CD4-positive, CD25-positive, alpha-beta regulatory T cell (primary cell): Measurements from ENCODE around the gene TLL1. TPM values are rescaled to one million over a fixed set of nuclear protein-coding genes. Genes with fewer than 3 reads are reported as not detected.

Experiments
- ATAC-seq, 2 donors: fragments of 150-1000 bp; cut with Tn5 transposase; one replicate each; pipeline ENCODE4 v1.10.0; 2021; ENCODE audit warnings: low read depth in 2 of 2, moderate number of reproducible peaks in 2 of 2, moderate library complexity in 1 of 2
- DNase-seq, 3 donors: peaks; one replicate each; pipeline versions ENCODE4 v3.0.0 to v3.0.0-alpha.2; 2012 to 2022; ENCODE audit warnings: mixed read lengths in 1 of 3
- H3K27ac ChIP-seq: one replicate; pipeline ENCODE4 v1.7.0; 2013; ENCODE audit warnings: mild to moderate bottlenecking, low read length; ENCODE audit not compliant: insufficient read depth, poor library complexity, severe bottlenecking
- H3K27me3 ChIP-seq: one replicate; pipeline ENCODE4 v1.7.0; 2013; ENCODE audit warnings: low read length; ENCODE audit not compliant: control insufficient read depth, insufficient read depth
- H3K36me3 ChIP-seq: one replicate; pipeline ENCODE4 v1.7.0; 2013; ENCODE audit warnings: mild to moderate bottlenecking, low read length, moderate library complexity; ENCODE audit not compliant: control insufficient read depth, insufficient read depth
- H3K4me1 ChIP-seq: 2 replicates; pipeline ENCODE4 v1.7.0; 2013; ENCODE audit warnings: mild to moderate bottlenecking, low read length; ENCODE audit not compliant: insufficient read depth, control insufficient read depth, poor library complexity, severe bottlenecking
- H3K4me3 ChIP-seq: one replicate; pipeline ENCODE4 v1.7.0; 2013; ENCODE audit warnings: low read depth, mild to moderate bottlenecking, low read length, moderate library complexity
- H3K9me3 ChIP-seq, 2 experiments: 1 replicate in 1 of 2; 2 replicates in 1 of 2; pipeline ENCODE4 v1.7.0; 2013; ENCODE audit warnings: low read length in 2 of 2, mild to moderate bottlenecking in 1 of 2, moderate library complexity in 1 of 2; ENCODE audit not compliant: control insufficient read depth in 2 of 2
- H3K27ac Mint-ChIP-seq, 3 donors: one replicate each; pipeline ENCODE4 v1.8.0; 2020 to 2022; ENCODE audit warnings: mild to moderate bottlenecking in 3 of 3, mixed read lengths in 3 of 3, moderate library complexity in 2 of 3
- H3K27me3 Mint-ChIP-seq: one replicate; pipeline ENCODE4 v1.8.0; 2022; ENCODE audit warnings: mild to moderate bottlenecking, mixed read lengths
- H3K36me3 Mint-ChIP-seq: one replicate; pipeline ENCODE4 v1.8.0; 2020; ENCODE audit warnings: mixed read lengths
- H3K4me1 Mint-ChIP-seq, 4 donors: one replicate each; pipeline ENCODE4 v1.8.0; 2020 to 2022; ENCODE audit warnings: mixed read lengths in 4 of 4, mild to moderate bottlenecking in 1 of 4
- H3K4me3 Mint-ChIP-seq, 4 donors: one replicate each; pipeline ENCODE4 v1.8.0; 2020 to 2022; ENCODE audit warnings: mild to moderate bottlenecking in 4 of 4, mixed read lengths in 4 of 4, moderate library complexity in 3 of 4
- H3K9me3 Mint-ChIP-seq, 7 donors: one replicate each; pipeline ENCODE4 v1.8.0; 2020 to 2022; ENCODE audit warnings: mixed read lengths in 7 of 7, mild to moderate bottlenecking in 3 of 7, moderate library complexity in 2 of 7
- polyA plus RNA-seq, 4 donors: library from polyadenylated mRNA; unstranded; fragments of 300-500 nt; fragmentation: Illumina TruSeq; gene quantifications; one replicate each; pipeline ENCODE4 v1.2.3, GENCODE V29; 2021
- total RNA-seq: library from RNA; stranded (reverse); gene quantifications from one replicate; pipeline ENCODE4 v1.2.3, GENCODE V29; 2022

The TLL1 gene
- total and polyA plus RNA-seq, 5 donors from 2014 or later, result not detected

DNA sequence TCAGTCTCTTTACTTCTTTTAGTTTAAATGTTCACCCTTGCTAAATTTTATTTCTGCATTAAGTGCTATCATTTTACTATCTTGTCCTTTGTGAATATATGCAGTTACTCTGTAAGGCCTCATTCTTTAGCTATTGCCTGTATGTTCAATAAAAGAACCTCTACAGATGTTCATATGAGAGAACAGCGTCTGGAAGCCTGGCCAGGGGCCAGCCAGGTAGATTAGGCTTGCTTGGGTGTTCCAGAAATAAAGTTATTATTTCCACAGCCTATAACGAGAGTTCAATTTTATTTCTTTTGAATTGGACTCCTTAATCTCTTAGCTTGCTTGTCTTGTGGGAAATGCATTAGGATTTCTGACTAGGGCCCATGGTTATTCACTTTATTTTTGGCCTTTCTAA is 214.5 kb downstream of the TLL1 start:
- DNase-seq (no peak), ATAC-seq (no peak)
- H3K9me3 Mint-ChIP-seq, result peaks cover 0 to 6% (median 0%) of the 10 kb centered on the region in 7 donors
- no peaks in the 10 kb centered on the region for H3K9me3 ChIP-seq
- no peaks in the 10 kb centered on the region for H3K36me3 Mint-ChIP-seq
- H3K27me3 ChIP-seq, result no peaks in the 10 kb centered on the region
- H3K27ac Mint-ChIP-seq, result no peak overlapping the region
- H3K27ac ChIP-seq, result no peak overlapping the region
- H3K36me3 ChIP-seq, result no peaks in the 10 kb centered on the region
- H3K4me1 ChIP-seq, result no peaks in the 10 kb centered on the region
- no peaks in the 10 kb centered on the region for H3K27me3 Mint-ChIP-seq
- H3K4me3 Mint-ChIP-seq, result no peak overlapping the region
- no peak overlapping the region for H3K4me3 ChIP-seq
- H3K4me1 Mint-ChIP-seq, result no peaks in the 10 kb centered on the region

DNA sequence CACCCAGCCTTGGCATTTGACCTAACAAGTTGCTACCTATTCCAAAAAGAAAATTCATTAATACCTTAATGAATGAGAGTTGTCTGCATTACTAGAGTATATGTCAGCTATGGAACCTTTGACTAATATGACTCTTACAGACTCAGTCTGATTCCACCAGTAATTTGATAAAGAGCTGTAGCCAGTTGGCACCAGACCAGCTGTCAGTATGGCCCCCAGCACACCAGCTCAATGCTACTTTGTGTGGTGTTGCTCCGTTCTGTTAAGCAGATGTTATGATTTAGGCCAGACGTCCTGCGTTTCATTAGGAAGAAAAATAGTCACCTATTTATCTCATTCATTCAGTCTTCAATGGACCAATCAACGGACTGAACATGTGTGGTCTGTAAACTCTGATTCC is 215.5 kb downstream of the TLL1 start:
- DNase-seq (no peak), ATAC-seq (no peak)
- Mint-ChIP-seq H3K27me3 (no peaks in the 10 kb centered on the region), H3K27ac (no peak overlapping the region), H3K4me1 (no peaks in the 10 kb centered on the region), H3K9me3 (peaks cover 0 to 3% (median 0%) of the 10 kb centered on the region in 7 donors), H3K36me3 (no peaks in the 10 kb centered on the region), H3K4me3 (no peak overlapping the region)
- Histone ChIP-seq H3K36me3 (no peaks in the 10 kb centered on the region), H3K9me3 (no peaks in the 10 kb centered on the region), H3K27me3 (no peaks in the 10 kb centered on the region), H3K27ac (no peak overlapping the region), H3K4me3 (no peak overlapping the region), H3K4me1 (no peaks in the 10 kb centered on the region)

DNA sequence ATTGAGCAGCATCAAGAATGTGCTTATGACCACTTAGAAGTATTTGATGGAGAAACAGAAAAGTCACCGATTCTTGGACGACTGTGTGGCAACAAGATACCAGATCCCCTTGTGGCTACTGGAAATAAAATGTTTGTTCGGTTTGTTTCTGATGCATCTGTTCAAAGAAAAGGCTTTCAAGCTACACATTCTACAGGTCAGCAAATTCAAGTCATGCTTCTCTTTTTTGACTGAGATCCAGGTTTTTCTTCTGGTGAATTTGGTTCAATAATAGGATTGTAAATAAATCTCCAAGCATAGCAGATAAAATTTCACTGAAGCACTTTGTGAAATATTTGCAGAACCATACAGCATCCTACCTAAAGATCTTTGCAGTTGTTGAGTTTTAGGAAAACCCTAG is 218.1 kb downstream of the TLL1 start:
- DNase-seq (no peak), ATAC-seq (no peak)
- H3K4me1 ChIP-seq, result no peaks in the 10 kb centered on the region
- Mint-ChIP-seq H3K9me3 (no peaks in the 10 kb centered on the region), H3K27me3 (no peaks in the 10 kb centered on the region), H3K4me1 (no peaks in the 10 kb centered on the region), H3K4me3 (no peak overlapping the region), H3K36me3 (no peaks in the 10 kb centered on the region), H3K27ac (no peak overlapping the region)
- H3K27ac ChIP-seq, result no peak overlapping the region
- no peaks in the 10 kb centered on the region for H3K9me3 ChIP-seq
- no peaks in the 10 kb centered on the region for H3K36me3 ChIP-seq
- H3K27me3 ChIP-seq, result no peaks in the 10 kb centered on the region
- no peak overlapping the region for H3K4me3 ChIP-seq

DNA sequence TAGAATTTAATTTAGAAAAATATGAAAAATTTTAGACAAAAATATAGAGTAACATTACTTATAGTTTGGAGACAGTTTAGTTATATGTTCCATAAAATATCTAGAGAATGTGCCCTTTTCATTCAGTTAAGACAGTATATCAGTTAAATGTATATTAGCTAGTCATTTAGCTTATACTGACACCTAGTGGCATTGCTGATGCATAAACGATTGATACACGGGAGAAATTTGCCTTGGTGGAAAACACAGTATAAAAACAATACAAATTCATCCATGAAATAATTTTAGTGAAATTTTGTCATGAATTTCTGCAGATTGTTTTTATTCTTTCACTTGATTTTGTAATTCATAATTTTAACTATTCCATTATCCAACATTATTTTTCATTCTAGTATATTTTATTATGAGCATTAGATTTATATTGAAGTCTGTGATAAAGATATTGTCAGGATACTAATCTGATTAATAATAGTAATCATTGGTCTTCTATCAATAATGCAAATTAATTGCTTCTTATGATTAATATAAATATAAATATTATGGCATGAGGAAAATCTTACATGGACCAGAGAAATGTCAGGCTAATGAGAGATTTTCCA is 219.0 kb downstream of the TLL1 start:
- DNase-seq (peak in 2 of 3 donors; percentile 1 to 37), ATAC-seq (no peak)
- Histone ChIP-seq H3K27me3 (no peaks in the 10 kb centered on the region), H3K27ac (no peak overlapping the region), H3K9me3 (no peaks in the 10 kb centered on the region), H3K4me3 (no peak overlapping the region), H3K4me1 (no peaks in the 10 kb centered on the region), H3K36me3 (no peaks in the 10 kb centered on the region)
- Mint-ChIP-seq H3K4me1 (no peaks in the 10 kb centered on the region), H3K27me3 (no peaks in the 10 kb centered on the region), H3K27ac (no peak overlapping the region), H3K4me3 (no peak overlapping the region), H3K9me3 (no peaks in the 10 kb centered on the region), H3K36me3 (no peaks in the 10 kb centered on the region)

DNA sequence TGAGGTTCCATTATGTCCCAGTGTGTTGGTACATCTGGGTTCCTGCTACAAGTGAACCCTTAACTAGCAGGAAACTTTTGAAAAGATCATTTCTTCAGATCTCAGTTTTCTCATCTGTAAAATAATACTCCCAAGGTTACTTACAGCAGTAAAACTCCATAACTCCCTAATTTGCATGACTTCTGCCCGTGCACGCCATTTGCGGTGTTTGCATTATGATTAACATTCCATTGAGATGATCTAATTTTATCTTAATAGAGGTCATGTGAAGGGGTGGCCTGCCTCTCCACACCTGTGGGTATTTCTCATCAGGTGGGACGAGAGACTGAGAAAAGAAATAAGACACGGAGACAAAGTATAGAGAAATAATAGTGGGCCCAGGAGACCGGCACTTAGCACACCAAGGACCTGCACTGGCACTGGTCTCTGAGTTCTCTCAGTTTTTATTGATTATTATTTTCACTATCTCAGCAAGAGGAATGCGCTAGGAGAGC is 219.8 kb downstream of the TLL1 start:
- no peak overlapping the region for H3K27ac Mint-ChIP-seq
- H3K4me3 Mint-ChIP-seq, result no peak overlapping the region
- no peaks in the 10 kb centered on the region for H3K4me1 Mint-ChIP-seq
- H3K36me3 Mint-ChIP-seq, result no peaks in the 10 kb centered on the region
- H3K9me3 Mint-ChIP-seq, result no peaks in the 10 kb centered on the region
- DNase-seq (no peak), ATAC-seq (no peak)
- peaks cover 2% of the 10 kb centered on the region for H3K27me3 Mint-ChIP-seq
- Histone ChIP-seq H3K27me3 (no peaks in the 10 kb centered on the region), H3K9me3 (no peaks in the 10 kb centered on the region), H3K4me1 (no peaks in the 10 kb centered on the region), H3K4me3 (no peak overlapping the region), H3K27ac (no peak overlapping the region), H3K36me3 (no peaks in the 10 kb centered on the region)

DNA sequence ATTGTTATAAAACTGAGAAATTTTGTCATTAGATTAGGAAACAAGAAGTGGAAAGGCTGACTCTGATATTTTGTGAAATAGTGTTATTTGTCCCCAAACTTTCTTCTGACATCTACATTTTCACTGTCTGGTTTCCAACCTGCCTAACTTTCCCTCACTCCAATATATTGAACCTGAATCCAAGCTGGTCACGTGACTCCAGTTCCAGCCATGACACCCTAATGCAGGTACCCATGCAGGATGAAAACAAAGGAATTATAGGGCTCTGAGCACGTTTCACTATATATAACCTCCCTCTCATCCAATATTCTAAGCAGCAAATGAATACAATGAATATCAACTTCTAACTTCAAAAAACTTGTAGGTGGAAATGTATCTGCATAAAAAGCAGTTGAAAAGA is 231.6 kb downstream of the TLL1 start:
- Mint-ChIP-seq H3K27me3 (no peaks in the 10 kb centered on the region), H3K4me1 (no peaks in the 10 kb centered on the region), H3K27ac (no peak overlapping the region), H3K9me3 (peaks cover 0 to 4% (median 0%) of the 10 kb centered on the region in 7 donors), H3K4me3 (no peak overlapping the region), H3K36me3 (no peaks in the 10 kb centered on the region)
- H3K4me1 ChIP-seq, result no peaks in the 10 kb centered on the region
- no peak overlapping the region for H3K27ac ChIP-seq
- no peak for DNase-seq
- H3K36me3 ChIP-seq, result no peaks in the 10 kb centered on the region
- ATAC-seq, result no peak
- H3K4me3 ChIP-seq, result no peak overlapping the region
- H3K9me3 ChIP-seq, result no peaks in the 10 kb centered on the region
- H3K27me3 ChIP-seq, result no peaks in the 10 kb centered on the region

DNA sequence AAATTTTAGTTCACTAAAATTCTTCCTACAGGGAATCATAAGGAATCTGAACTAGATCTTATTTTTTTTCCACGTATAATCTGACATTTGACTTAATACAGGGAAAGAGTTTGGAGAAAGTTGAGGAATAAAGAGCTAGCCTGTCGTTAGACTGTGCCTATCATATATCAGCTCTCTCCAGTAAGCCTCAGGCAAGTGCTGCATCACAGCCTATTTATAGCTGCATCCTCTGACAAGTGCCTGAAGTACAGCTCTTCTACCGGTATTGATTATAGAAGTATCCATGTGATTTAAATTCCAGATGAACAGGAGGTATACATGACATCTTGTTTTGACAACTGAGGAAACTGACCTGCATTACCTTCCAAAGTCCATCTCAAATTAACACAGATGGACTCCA is 248.9 kb downstream of the TLL1 start:
- Histone ChIP-seq H3K27ac (no peak overlapping the region), H3K36me3 (no peaks in the 10 kb centered on the region), H3K27me3 (no peaks in the 10 kb centered on the region), H3K4me1 (no peaks in the 10 kb centered on the region), H3K4me3 (no peak overlapping the region), H3K9me3 (no peaks in the 10 kb centered on the region)
- ATAC-seq (no peak), DNase-seq (no peak)
- Mint-ChIP-seq H3K4me1 (no peaks in the 10 kb centered on the region), H3K36me3 (no peaks in the 10 kb centered on the region), H3K4me3 (no peak overlapping the region), H3K27ac (no peak overlapping the region), H3K9me3 (peaks cover 0 to 4% (median 1%) of the 10 kb centered on the region in 7 donors), H3K27me3 (no peaks in the 10 kb centered on the region)

DNA sequence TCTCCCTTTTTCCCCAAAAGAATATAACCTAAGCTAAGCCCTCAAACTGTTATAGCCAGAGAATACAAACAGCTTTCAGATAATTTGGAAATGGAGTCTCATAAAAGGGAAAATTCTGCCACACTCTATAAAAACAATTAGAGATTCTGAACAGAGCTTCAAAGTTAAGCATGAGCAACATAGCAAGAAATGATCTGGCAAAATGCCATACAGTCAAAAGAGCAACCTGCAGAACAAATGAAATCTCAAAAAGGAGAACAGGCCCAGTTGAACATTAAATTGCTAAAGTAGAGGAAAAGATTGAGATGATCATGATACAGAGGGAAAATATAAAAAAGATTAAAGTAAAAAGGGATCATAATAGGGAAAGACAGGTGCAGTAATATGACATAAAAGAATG is 250.5 kb downstream of the TLL1 start:
- H3K27me3 ChIP-seq, result no peaks in the 10 kb centered on the region
- Mint-ChIP-seq H3K27ac (no peak overlapping the region), H3K4me3 (no peak overlapping the region), H3K27me3 (no peaks in the 10 kb centered on the region), H3K36me3 (no peaks in the 10 kb centered on the region), H3K4me1 (no peaks in the 10 kb centered on the region), H3K9me3 (peaks cover 0 to 7% (median 2%) of the 10 kb centered on the region in 7 donors)
- no peaks in the 10 kb centered on the region for H3K9me3 ChIP-seq
- no peaks in the 10 kb centered on the region for H3K4me1 ChIP-seq
- no peaks in the 10 kb centered on the region for H3K36me3 ChIP-seq
- H3K27ac ChIP-seq, result no peak overlapping the region
- DNase-seq (no peak), ATAC-seq (no peak)
- H3K4me3 ChIP-seq, result no peak overlapping the region
